H1 (cell line): ENCODE data around the gene CCDC82. TPM values are rescaled to one million over a fixed set of nuclear protein-coding genes. Genes with fewer than 3 reads are reported as not detected.

Source experiments
- CTCF ChIA-PET: fragments of 300-600 bp; sonication (Branson Sonifier 250); formaldehyde crosslinking; loops from one replicate; lab custom pipeline; 2021; ENCODE audit not compliant: partially characterized antibody; lab: Charles Lee
- POLR2A ChIA-PET: fragments of 300-600 bp; sonication (Branson Sonifier 250); formaldehyde crosslinking; loops from one replicate; lab custom pipeline; 2021; ENCODE audit warnings: inconsistent platforms; ENCODE audit not compliant: partially characterized antibody; lab: Charles Lee
- DNase-seq, 2 experiments: peaks; one replicate each; pipeline versions ENCODE4 v3.0.0 to v3.0.0-alpha.2; 2010 to 2022; ENCODE audit warnings: low spot score in 2 of 2, low read depth in 1 of 2, mixed read lengths in 1 of 2
- FAIRE-seq: peaks from 2 replicates; lab custom pipeline; 2011; peaks lifted over from hg19 to GRCh38; lab: Jason Lieb, UNC
- H2AFZ ChIP-seq: 2 replicates; pipeline ENCODE4 v1.8.1; 2012; ENCODE audit warnings: low read length, inconsistent platforms
- H2AK5ac ChIP-seq: 2 replicates; pipeline ENCODE4 v1.6.1; 2013; ENCODE audit warnings: low read depth, low read length
- H2BK120ac ChIP-seq: replicated peaks from 2 replicates; pipeline ENCODE3; 2013; ENCODE audit warnings: low read depth, low read length, inconsistent platforms
- H2BK12ac ChIP-seq: 2 replicates; pipeline ENCODE4 v1.6.1; 2013; ENCODE audit warnings: low read depth, low read length
- H2BK15ac ChIP-seq: 2 replicates; pipeline ENCODE4 v1.6.1; 2013; ENCODE audit warnings: low read length
- H2BK20ac ChIP-seq: 2 replicates; pipeline ENCODE4 v1.6.1; 2013; ENCODE audit warnings: low read length
- H2BK5ac ChIP-seq: 2 replicates; pipeline ENCODE4 v1.6.1; 2013; ENCODE audit warnings: low read depth, low read length
- H3K14ac ChIP-seq: 2 replicates; pipeline ENCODE4 v1.6.1; 2013; ENCODE audit warnings: inconsistent platforms; ENCODE audit not compliant: insufficient read length
- H3K18ac ChIP-seq: 2 replicates; pipeline ENCODE4 v1.6.1; 2013; ENCODE audit warnings: low read length; ENCODE audit errors: extremely low read depth
- H3K23ac ChIP-seq: 2 replicates; pipeline ENCODE4 v1.6.1; 2013; ENCODE audit warnings: inconsistent platforms; ENCODE audit not compliant: insufficient read length
- H3K23me2 ChIP-seq: 2 replicates; pipeline ENCODE4 v1.6.1; 2013; ENCODE audit warnings: low read depth, low read length
- H3K27ac ChIP-seq: 2 replicates; pipeline ENCODE4 v1.6.1; 2011; ENCODE audit warnings: low read depth, low read length, inconsistent platforms
- H3K27me3 ChIP-seq, 4 experiments: replicated peaks in 1 of 4; 1 replicate in 1 of 4; 2 replicates in 3 of 4; pipeline versions ENCODE4 v1.6.1 to v1.8.1; 2011 to 2013; ENCODE audit warnings: low read length in 3 of 4, mild to moderate bottlenecking in 3 of 4, inconsistent platforms in 2 of 4, mixed read lengths in 2 of 4, moderate library complexity in 1 of 4; ENCODE audit not compliant: control insufficient read depth in 3 of 4, insufficient read depth in 3 of 4; ENCODE audit errors: extremely low read depth in 1 of 4
- H3K36me3 ChIP-seq, 4 experiments: 2 replicates each; pipeline versions ENCODE4 v1.6.1 to v1.8.1; 2011 to 2013; ENCODE audit warnings: mild to moderate bottlenecking in 4 of 4, low read length in 3 of 4, moderate library complexity in 2 of 4, control low read depth in 1 of 4, inconsistent platforms in 1 of 4; ENCODE audit not compliant: insufficient read depth in 4 of 4, control insufficient read depth in 2 of 4
- H3K4ac ChIP-seq: replicated peaks from 2 replicates; pipeline ENCODE3; 2013; ENCODE audit warnings: low read length, low read depth, mixed read lengths, inconsistent platforms; ENCODE audit not compliant: insufficient read length
- H3K4me1 ChIP-seq, 4 experiments: replicated peaks in 1 of 4; 1 replicate in 1 of 4; 2 replicates in 3 of 4; pipeline versions ENCODE4 v1.6.1 to v1.8.1; 2011 to 2013; ENCODE audit warnings: low read length in 3 of 4, inconsistent platforms in 2 of 4, mixed read lengths in 1 of 4; ENCODE audit not compliant: insufficient read depth in 4 of 4, control insufficient read depth in 3 of 4
- H3K4me2 ChIP-seq, 2 experiments: 2 replicates each; pipeline versions ENCODE4 v1.6.1 to v1.8.1; 2011 to 2013; ENCODE audit warnings: low read depth in 2 of 2, low read length in 2 of 2, control low read depth in 1 of 2, inconsistent platforms in 1 of 2, mild to moderate bottlenecking in 1 of 2; ENCODE audit not compliant: insufficient read depth in 1 of 2
- H3K4me3 ChIP-seq, 4 experiments: fragments of 200-600, 300-600 bp in 1 of 4; sonication (generic), shearing (Covaris generic), sonication (Bioruptor Twin) in 1 of 4; 2 replicates each; pipeline versions ENCODE4 v1.5.1 to v1.8.1; 2011 to 2016; ENCODE audit warnings: low read length in 4 of 4, low read depth in 3 of 4, control low read depth in 2 of 4, inconsistent platforms in 2 of 4, mild to moderate bottlenecking in 2 of 4, mixed read lengths in 1 of 4, moderate library complexity in 1 of 4; ENCODE audit not compliant: insufficient read depth in 2 of 4; ENCODE audit errors: extremely low read depth in 1 of 4
- H3K56ac ChIP-seq: replicated peaks from 2 replicates; pipeline ENCODE3; 2013; ENCODE audit warnings: low read depth, mild to moderate bottlenecking, mixed read lengths, low read length, inconsistent platforms; ENCODE audit not compliant: insufficient read length
- H3K79me1 ChIP-seq: 2 replicates; pipeline ENCODE4 v1.6.1; 2013; ENCODE audit warnings: low read depth, low read length, control low read depth
- H3K79me2 ChIP-seq, 2 experiments: 2 replicates each; pipeline versions ENCODE4 v1.6.1 to v1.8.1; 2012 to 2013; ENCODE audit warnings: low read length in 2 of 2, mild to moderate bottlenecking in 2 of 2, inconsistent platforms in 1 of 2; ENCODE audit not compliant: insufficient read depth in 2 of 2, control insufficient read depth in 1 of 2
- H3K9ac ChIP-seq, 4 experiments: replicated peaks in 1 of 4; 1 replicate in 1 of 4; 2 replicates in 3 of 4; pipeline versions ENCODE4 v1.6.1 to v1.8.1; 2011 to 2013; ENCODE audit warnings: low read depth in 3 of 4, low read length in 3 of 4, control low read depth in 2 of 4, mild to moderate bottlenecking in 2 of 4, moderate library complexity in 2 of 4, inconsistent platforms in 1 of 4; ENCODE audit errors: extremely low read depth in 1 of 4
- H3K9me3 ChIP-seq, 2 experiments: 2 replicates each; pipeline versions ENCODE4 v1.6.1 to v1.8.1; 2012 to 2013; ENCODE audit warnings: mild to moderate bottlenecking in 2 of 2, moderate library complexity in 2 of 2, control low read depth in 1 of 2, inconsistent platforms in 1 of 2, low read depth in 1 of 2, low read length in 1 of 2, mixed read lengths in 1 of 2; ENCODE audit not compliant: insufficient read depth in 2 of 2
- H4K20me1 ChIP-seq, 2 experiments: replicated peaks in 1 of 2; 2 replicates each; pipeline versions ENCODE3 to v1.8.1; 2011 to 2013; ENCODE audit warnings: inconsistent platforms in 2 of 2, low read length in 2 of 2, mild to moderate bottlenecking in 1 of 2; ENCODE audit not compliant: insufficient read depth in 2 of 2, control insufficient read depth in 1 of 2
- H4K5ac ChIP-seq: 2 replicates; pipeline ENCODE4 v1.6.1; 2013; ENCODE audit warnings: low read length, low read depth, mixed read lengths, inconsistent platforms; ENCODE audit not compliant: insufficient read length
- H4K8ac ChIP-seq: 2 replicates; pipeline ENCODE4 v1.8.0; 2013; ENCODE audit warnings: mild to moderate bottlenecking, moderate library complexity, low read length, inconsistent platforms; ENCODE audit not compliant: insufficient read depth; ENCODE audit errors: extremely low read depth
- H4K91ac ChIP-seq: replicated peaks from 2 replicates; pipeline ENCODE3; 2013; ENCODE audit warnings: low read length, mixed read lengths, inconsistent platforms; ENCODE audit not compliant: insufficient read length
- CBX5 ChIP-seq: fragments of 300-800, 300-1000 bp; sonication (generic); IDR thresholded peaks from 2 replicates; pipeline ENCODE4 v1.7.1; 2016; ENCODE audit warnings: antibody characterized with exemption, low read length, low read depth
- EZH2 ChIP-seq: fragments of 200-600 bp; sonication (generic); IDR thresholded peaks from 2 replicates; pipeline ENCODE4 v1.7.1; 2012; ENCODE audit warnings: low read depth, mild to moderate bottlenecking, moderate library complexity, low read length, inconsistent platforms; ENCODE audit not compliant: severe bottlenecking
- POU5F1 ChIP-seq: IDR thresholded peaks from 2 replicates; pipeline ENCODE4 v1.6.1; 2011; ENCODE audit warnings: low read depth, mild to moderate bottlenecking, low read length, moderate library complexity
- RBBP5 ChIP-seq: IDR thresholded peaks from 2 replicates; pipeline ENCODE4 v1.7.1; 2012; ENCODE audit warnings: low read depth, mild to moderate bottlenecking, inconsistent platforms, low read length, moderate library complexity, borderline replicate concordance
- TAF7 ChIP-seq: optimal IDR thresholded peaks from 2 replicates; pipeline ENCODE3; 2011; ENCODE audit warnings: low read depth, mild to moderate bottlenecking, inconsistent platforms, low read length, moderate library complexity, borderline replicate concordance
- WGBS, 2 experiments: shearing (Covaris generic) in 1 of 2; methylation state at CpG; one replicate each; pipeline versions ENCODE4 v1.1.6 to v1.1.7; 2013 to 2015; ENCODE audit warnings: low lambda C conversion rate in 2 of 2, mixed read lengths in 2 of 2, inconsistent platforms in 1 of 2, low coverage in 1 of 2, missing lambda C conversion rate in 1 of 2; ENCODE audit not compliant: insufficient replicate concordance in 2 of 2, insufficient coverage in 1 of 2, insufficient read length in 1 of 2; ENCODE audit errors: extremely low coverage in 1 of 2, missing lambda C conversion rate in 1 of 2; 5-methylcytosine and 5-hydroxymethylcytosine counted together
- polyA plus RNA-seq, 7 experiments: library from polyadenylated mRNA; depleted of rRNA in 3 of 7; stranded (reverse) in 5 of 7; unstranded in 2 of 7; fragments of >200 nt in 5 of 7; fragments of 200-250 nt in 2 of 7; gene quantifications; 1 replicate in 5 of 7; 2 replicates in 1 of 7; 4 replicates in 1 of 7; pipeline versions ENCODE4 v1.2.1 to v1.2.3, GENCODE V29; 2011 to 2013; ENCODE audit warnings: missing spikeins in 2 of 7, mixed read lengths in 2 of 7
- total RNA-seq: library from RNA; stranded (reverse); fragmentation: NEBNext Ultra II Directional; extraction: Animal tissue kit (Norgen Biotek cat#: 25700); gene quantifications from 2 replicates; pipeline ENCODE4 v1.2.1, GENCODE V29; 2021

The CCDC82 gene
- total and polyA plus RNA-seq, 2 of the 8 experiments (the other 6 are each of a cell fraction or from before 2014, with no cell fraction given), result 6.0 to 15.2 TPM

GRCh38 chr11:96316869-96317268 lies 72.8 kb downstream of the CCDC82 start:
- no peaks in the 10 kb centered on the region for H3K27me3 ChIP-seq
- WGBS, 2 experiments, result 96% methylated on average over 3 of the region's 3 CpGs; no CpG with 5 or more reads in 1 of the 2 experiments
- H3K4me1 ChIP-seq, result peaks cover 0 to 10% (median 4%) of the 10 kb centered on the region in 4 experiments; a peak in 2 of 7 replicates
- DNase-seq (no peak), FAIRE-seq (no peak)
- TF ChIP-seq TAF7 (no peak), POU5F1 (no peak), EZH2 (no peak), CBX5 (no peak), RBBP5 (no peak)
- no peak overlapping the region for H4K5ac ChIP-seq
- H3K9ac ChIP-seq, result no peak overlapping the region
- H4K8ac ChIP-seq, result no peak overlapping the region
- no peak overlapping the region for H2BK20ac ChIP-seq
- H2BK120ac ChIP-seq, result no peak overlapping the region
- H3K23me2 ChIP-seq, result no peaks in the 10 kb centered on the region
- no peak overlapping the region for H2AFZ ChIP-seq
- no peak overlapping the region for H3K14ac ChIP-seq
- no peak overlapping the region for H2AK5ac ChIP-seq
- no peak overlapping the region for H4K91ac ChIP-seq
- no peak overlapping the region for H3K18ac ChIP-seq
- no peaks in the 10 kb centered on the region; the same call in 1 of the 2 replicates for H3K79me1 ChIP-seq
- H4K20me1 ChIP-seq, result no peaks in the 10 kb centered on the region
- no peak overlapping the region; a peak in 1 of 4 replicates for H3K4me2 ChIP-seq
- H3K56ac ChIP-seq, result no peak overlapping the region
- H2BK15ac ChIP-seq, result no peak overlapping the region
- H3K27ac ChIP-seq, result no peak overlapping the region
- no peaks in the 10 kb centered on the region for H3K79me2 ChIP-seq
- H3K4me3 ChIP-seq, result no peak overlapping the region
- CTCF ChIA-PET, result interaction anchor here (0.8 to 1.4 kb wide), 4 partner anchors 19 to 225 kb away, joined by 3 to 6 read pairs (median 4); partner anchors contain the start of gene MAML2
- H3K23ac ChIP-seq, result no peak overlapping the region
- no peaks in the 10 kb centered on the region for H3K36me3 ChIP-seq
- H2BK5ac ChIP-seq, result no peak overlapping the region
- POLR2A ChIA-PET, result interaction anchor here (0.6 to 1.1 kb wide), 4 partner anchors 8 to 22 kb away, joined by 3 to 4 read pairs (median 3); no protein-coding TSS in a partner anchor
- H3K4ac ChIP-seq, result no peak overlapping the region
- no peak overlapping the region for H2BK12ac ChIP-seq
- no peaks in the 10 kb centered on the region for H3K9me3 ChIP-seq
